Measurements from ENCODE around the gene LMTK2.

LMTK2 gene

GRCh38 chr7:98187138-98187502 lies 80.5 kb downstream of the LMTK2 start:
- no peak for DNase-seq (ENCODE audit: extremely low read depth, low read depth)
- no peak for TF ChIP-seq CTCF (IDR thresholded peaks at IDR 0.05; ENCODE audit: low read depth, low read length)

GRCh38 chr7:98189559-98189958 lies 82.9 kb downstream of the LMTK2 start:
- DNase-seq (ENCODE audit: extremely low read depth, low read depth) = no peak
- TF ChIP-seq CTCF (IDR thresholded peaks at IDR 0.05; ENCODE audit: low read depth, low read length) = no peak

GRCh38 chr7:98191668-98192431 lies 85.2 kb downstream of the LMTK2 start:
- DNase-seq (ENCODE audit: extremely low read depth, low read depth) = no peak
- TF ChIP-seq CTCF (IDR thresholded peaks at IDR 0.05; ENCODE audit: low read depth, low read length) = no peak

- no peak for DNase-seq (ENCODE audit: extremely low read depth, low read depth)
- no peak for TF ChIP-seq CTCF (IDR thresholded peaks at IDR 0.05; ENCODE audit: low read depth, low read length)
Measured at GRCh38 chr7:98192781-98193457, 86.3 kb downstream of the LMTK2 start.

- DNase-seq (ENCODE audit: extremely low read depth, low read depth) = no peak
- no peak for TF ChIP-seq CTCF (IDR thresholded peaks at IDR 0.05; ENCODE audit: low read depth, low read length)
Measured at GRCh38 chr7:98193474-98194180, 87.0 kb downstream of the LMTK2 start.

GRCh38 chr7:98194186-98194585 lies 87.5 kb downstream of the LMTK2 start:
- no peak for DNase-seq (ENCODE audit: extremely low read depth, low read depth)
- no peak for TF ChIP-seq CTCF (IDR thresholded peaks at IDR 0.05; ENCODE audit: low read depth, low read length)
